ENCODE results near the gene SLC11A2. TPM values are rescaled to one million over a fixed set of nuclear protein-coding genes. Genes with fewer than 3 reads are reported as not detected.
"Not testable (repeated sequence)": the region's sequence is repeated elsewhere in the genome, so short reads cannot be mapped to it uniquely, and the experiment has no call there.

Gene SLC11A2
- polyA plus RNA-seq, 1 donor, result 24.8 TPM

DNA sequence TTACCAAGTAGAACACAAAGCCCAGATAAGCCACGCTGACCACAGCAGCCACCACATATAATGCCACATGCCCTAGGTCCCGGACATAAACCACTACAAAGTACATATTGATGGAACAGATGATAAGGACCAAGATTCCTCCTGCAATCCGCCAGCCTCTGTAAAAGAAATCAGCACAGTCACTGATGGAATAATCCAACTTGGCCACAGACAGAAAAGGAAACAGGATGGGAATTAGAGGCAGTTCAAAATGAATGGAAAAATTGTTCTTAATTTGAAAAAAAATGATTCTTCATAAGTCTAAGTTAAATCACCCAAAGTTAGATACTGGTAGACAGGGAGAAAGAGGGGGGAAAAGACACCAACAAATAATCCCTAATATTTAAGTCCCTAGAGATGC lies 35.4 kb downstream of the SLC11A2 start:
- no peak for DNase-seq (ENCODE audit: low read depth)

- DNase-seq (ENCODE audit: low read depth), result no peak
These were observed 35.9 kb downstream of the SLC11A2 start for GRCh38 chr12:50990147-50990727.

DNA sequence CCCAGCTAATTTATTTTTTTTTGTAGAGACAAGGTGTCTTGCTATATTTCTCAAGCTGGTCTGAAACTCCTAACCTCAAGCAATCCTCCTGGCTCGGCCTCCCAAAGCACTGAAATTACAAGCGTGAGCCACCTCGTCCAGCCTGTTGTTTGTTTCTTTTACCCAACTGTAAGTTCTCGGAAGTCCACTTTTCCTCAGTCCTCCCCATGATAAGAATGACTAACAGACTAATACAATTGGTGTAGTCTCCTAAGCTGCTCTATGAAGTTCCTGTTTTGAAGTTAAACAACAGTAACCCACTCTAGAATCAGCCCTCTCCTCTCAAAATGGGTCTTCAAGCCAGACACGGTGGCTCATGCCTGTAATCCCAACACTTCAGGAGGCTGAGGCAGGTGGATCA lies 37.3 kb downstream of the SLC11A2 start:
- DNase-seq (ENCODE audit: low read depth), result no peak

DNA sequence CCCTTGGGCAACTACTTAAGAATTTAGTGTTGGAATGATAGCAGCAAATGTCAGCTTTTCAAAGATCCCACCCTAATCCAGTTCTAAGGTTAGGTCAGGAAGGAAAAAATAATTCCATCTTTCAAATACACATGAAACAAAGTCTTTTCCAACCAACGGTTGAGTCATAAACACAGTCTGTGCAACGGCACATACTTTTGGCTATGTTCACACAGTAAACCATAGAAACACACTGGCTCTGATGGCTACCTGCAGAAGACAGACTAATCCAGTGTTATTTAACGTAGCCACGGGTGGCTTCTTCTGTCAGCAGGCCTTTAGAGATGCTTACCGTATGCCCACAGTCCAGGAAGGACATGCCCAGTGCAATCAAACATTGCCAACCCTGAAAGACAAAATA lies 38.1 kb downstream of the SLC11A2 start:
- no peak for DNase-seq (ENCODE audit: low read depth)

DNA sequence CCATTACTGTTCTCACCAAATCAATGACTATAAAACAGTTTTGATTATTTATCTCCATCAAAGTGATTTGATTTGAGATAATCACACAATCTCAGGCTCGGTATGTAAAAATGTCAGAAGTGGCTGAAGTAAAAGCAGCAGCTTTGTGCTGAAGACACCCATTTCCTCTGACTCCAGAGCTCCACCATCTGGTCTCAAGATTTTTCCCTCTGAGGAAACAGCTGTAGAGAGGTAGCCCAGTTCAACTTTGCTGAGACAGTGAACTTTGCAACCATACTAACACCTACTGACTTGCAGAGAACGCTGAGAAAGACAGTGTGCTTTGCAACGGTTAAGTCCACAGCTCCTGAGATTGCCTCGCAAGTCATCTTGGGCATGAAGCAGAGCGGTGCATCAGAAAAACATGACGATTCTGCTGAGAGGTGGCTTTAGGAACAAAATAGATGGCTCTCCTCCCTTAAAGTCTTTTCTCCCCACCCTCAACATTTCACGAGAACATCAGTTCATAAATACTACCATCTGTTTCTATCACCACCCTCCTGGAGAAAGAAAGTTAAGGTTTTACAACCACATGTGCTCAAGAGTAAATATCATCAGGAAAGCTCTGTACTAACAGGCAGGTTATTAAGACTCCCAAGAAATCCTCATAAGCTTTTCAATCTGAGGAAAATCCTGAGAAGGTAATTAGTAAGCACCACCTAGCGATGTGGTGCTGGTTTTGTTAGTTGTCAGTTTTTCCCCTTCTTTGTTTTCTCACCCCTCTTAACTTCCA lies 39.0 kb downstream of the SLC11A2 start:
- peak; percentile 65 for DNase-seq (ENCODE audit: low read depth)

GRCh38 chr12:50985322-50985721 lies 40.9 kb downstream of the SLC11A2 start:
- DNase-seq (ENCODE audit: low read depth), result peak; percentile 81

- no peak for DNase-seq (ENCODE audit: low read depth)
These were observed 41.4 kb downstream of the SLC11A2 start for GRCh38 chr12:50984586-50985298.

DNA sequence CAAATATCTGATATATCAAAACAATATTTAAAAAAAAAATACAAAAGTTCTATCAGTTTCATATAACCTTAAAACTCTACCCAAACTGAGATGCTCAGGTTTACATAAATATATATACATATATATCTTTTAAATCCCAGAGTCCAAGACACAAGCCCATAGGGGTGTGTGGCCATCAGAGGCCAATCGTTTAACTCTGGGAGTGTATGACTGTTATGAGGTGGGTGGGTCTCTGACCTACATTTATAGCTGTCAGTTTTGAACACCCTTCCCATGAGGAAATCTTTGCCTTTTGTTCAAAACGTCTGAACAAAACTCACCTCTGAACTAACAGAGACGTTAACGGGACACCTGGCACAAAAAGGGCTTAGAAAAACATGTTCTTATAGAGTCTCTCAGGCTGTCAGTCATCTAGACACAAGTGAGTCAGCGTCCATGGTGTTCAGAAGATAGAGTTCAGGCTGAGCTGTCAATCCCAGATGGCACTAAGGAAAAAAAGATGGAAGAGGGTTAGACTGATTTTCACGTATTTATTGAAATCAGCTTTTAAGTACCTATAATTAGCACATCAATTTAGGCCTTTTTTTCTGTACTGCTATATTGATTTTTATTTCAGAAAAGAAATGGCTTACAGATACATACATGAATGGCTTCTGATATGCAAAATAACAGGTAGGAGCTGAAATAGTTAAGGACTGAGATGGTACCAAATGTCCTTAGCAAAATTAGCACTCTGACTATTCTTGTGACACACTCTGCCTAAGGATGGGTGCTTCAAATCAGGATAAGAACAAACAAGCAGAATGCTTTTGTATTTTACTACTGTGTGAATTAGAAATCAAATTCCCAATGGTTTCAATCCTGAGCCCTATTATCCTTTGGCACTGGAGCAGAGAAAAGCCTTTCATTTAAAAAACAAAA lies 44.6 kb downstream of the SLC11A2 start:
- no peak for DNase-seq (ENCODE audit: low read depth)

DNA sequence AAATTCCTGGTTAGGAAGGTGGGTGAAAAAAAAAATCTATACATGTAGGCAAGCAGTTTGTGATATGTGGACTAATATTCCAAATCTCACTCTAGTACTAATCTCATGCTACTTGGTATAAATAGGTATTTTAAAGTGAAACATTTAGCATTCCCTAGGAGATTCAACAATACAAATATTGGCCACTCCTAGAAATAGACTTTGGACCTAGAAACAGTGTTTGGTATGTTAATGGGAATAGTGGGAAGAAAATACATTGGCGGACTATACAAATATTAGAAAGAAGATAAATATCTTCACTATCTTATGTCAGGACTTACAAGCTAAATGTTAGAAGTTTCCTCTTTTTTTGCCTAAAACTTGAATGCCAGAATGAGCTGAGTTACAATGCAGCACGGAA lies 45.6 kb downstream of the SLC11A2 start:
- no peak for DNase-seq (ENCODE audit: low read depth)

DNA sequence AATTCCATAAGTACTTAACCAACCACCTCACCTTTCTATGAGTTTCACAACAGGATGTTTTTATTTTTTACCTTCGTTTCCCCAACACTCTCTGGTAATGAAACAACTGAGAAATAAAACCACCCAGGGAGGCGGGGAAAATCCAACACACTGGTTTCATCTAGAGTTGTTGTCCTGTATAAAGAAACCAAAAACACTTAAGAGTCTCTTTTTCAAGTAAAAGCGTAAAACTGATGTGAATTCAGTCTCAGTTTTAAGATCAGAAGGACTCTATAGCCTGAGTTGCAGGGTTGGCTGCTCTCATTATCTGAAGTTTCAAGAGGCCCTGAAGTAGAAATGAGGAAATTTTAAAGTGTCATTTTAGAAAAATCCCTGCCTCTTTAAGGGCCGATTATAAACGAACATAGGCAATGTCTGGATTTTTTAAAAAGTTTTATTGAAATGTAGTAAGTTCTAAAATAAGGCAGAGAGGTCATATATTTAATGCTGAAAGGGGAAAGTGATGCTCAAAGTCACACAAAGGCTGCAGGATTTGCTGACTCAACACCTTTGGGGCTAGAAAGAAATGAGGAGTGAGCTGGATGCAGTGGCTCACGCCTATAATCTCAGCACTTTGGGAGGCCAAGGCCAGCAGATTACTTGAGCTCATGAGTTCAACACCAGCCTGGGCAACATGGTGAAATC lies 46.7 kb downstream of the SLC11A2 start:
- DNase-seq (ENCODE audit: low read depth), result no peak

DNA sequence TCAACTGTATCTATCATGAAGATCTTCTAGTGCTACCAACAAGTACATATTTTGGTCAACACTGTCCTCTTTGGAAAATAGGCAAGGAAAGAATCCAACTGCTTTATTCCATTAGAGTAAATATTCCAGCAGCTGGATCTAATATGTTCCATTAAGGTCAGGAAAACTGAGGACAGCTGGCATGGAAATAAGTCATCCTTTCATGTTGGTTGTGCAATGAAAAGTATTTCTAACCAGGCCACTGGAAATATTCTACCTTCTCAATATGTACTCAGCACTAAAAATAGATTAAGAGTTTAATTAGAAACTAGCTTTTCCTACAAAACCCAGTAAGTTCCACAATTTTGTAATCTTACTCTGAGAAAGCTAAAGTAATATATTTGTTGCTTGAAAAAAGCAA lies 54.2 kb downstream of the SLC11A2 start:
- DNase-seq (ENCODE audit: low read depth), result no peak

- no peak for DNase-seq (ENCODE audit: low read depth)
These were observed 61.8 kb downstream of the SLC11A2 start for GRCh38 chr12:50964432-50964831.

DNA sequence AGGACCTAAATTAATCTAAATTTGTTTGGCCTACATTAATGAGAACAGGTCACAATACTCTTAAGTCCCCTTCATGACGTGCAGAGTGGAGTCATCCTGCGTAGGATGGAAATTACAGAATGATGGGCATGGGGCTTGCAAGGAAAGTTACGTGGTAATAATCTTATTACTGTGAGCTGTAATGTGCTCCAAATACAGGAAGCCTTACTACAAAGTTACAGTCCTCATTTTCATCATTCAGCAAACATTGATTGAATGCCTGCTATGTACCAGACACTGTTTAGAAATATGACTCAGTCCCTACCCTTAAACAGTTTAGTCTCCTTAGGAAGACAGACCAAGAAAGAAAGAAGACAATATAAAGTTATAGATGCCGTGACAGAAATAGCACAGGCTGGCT lies 64.5 kb downstream of the SLC11A2 start:
- no peak for DNase-seq (ENCODE audit: low read depth)

DNA sequence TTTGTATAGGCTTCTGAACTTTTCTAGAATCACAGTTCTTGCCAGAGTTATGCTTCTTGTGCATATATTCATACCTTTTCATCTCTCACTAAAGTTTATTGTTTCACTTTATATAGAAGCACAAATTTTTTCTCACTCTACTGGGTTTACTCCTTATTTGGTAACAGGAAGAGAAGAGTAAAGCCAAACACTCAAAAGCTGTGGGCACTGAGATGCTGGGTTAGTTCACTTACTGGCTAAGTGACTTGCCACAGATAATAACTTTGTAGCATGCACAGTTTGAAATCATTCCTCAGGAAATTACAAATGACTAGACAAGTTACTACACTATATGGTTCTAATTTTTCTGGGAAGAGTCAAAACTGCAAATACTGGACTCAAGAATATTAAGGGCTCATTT lies 66.1 kb downstream of the SLC11A2 start:
- no peak for DNase-seq (ENCODE audit: low read depth)

- no peak for DNase-seq (ENCODE audit: low read depth)
These were observed 70.5 kb downstream of the SLC11A2 start for GRCh38 chr12:50955697-50956096.

DNA sequence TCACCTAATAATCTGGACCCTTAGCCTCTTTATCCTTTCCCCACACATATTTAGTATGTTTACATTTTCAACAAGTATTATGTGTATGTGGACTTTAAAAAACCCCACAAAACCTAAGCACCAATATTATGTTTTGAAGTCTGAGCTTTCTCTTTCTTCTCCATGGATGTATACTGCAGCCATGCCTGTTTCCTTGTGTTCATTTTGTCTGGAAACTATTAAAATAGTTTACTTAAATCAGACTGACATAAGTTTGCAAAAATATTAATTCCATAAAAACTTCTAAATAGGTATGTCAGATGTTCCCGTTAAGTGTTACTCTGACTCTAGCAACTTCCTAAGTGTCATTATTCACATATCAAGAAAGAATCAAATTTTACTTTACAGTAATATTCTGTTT lies 70.9 kb downstream of the SLC11A2 start:
- DNase-seq (ENCODE audit: low read depth), result no peak

- not testable (repeated sequence) for DNase-seq (ENCODE audit: low read depth)
These were observed 71.4 kb downstream of the SLC11A2 start for GRCh38 chr12:50954789-50955188.

DNA sequence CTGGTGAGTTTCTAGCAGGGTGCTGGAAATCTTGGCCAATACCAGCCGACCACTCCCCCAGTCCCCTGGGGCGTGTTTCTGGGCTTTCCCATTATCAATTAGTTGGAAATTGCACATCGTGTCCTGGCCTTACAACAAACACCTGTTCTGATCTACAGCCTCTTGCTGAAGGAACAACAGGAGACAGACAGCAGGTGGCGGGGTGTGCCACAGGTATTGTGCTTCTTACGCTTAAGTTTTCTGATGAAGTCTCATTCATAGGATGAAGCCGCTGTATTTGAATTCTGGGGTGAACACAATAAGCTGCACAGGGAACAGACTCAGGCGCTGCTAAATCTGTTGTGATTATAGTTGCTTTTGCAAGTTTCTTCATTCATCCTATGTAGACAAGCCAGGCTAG lies 73.1 kb downstream of the SLC11A2 start:
- DNase-seq (ENCODE audit: low read depth), result no peak

DNA sequence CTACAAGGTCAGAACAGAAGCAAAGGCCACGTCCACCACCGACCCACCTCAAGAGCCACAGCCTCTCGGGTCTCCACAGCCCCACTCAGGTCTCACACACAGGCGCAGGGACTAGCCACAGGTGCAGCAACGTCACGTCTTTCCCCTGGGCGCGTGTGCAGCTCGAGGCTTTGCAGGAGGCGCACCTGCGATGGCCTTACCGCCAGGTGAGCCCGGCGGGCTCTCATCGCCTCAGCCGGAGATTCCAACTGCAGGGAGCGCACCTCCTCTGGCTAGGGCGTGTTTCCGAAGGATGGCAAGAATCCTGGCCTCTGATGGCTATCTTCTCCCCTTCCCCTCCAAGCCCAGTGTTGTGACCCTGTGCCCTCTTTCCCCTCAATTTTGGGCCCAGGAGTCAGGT lies 73.7 kb downstream of the SLC11A2 start, which contains the start of gene HIGD1C:
HIGD1C (plus strand) TSS at position 35 of the 400 bp plus-strand sequence. CDS start 1,455 bp downstream, outside the sequence.
- no peak for DNase-seq (ENCODE audit: low read depth)

DNA sequence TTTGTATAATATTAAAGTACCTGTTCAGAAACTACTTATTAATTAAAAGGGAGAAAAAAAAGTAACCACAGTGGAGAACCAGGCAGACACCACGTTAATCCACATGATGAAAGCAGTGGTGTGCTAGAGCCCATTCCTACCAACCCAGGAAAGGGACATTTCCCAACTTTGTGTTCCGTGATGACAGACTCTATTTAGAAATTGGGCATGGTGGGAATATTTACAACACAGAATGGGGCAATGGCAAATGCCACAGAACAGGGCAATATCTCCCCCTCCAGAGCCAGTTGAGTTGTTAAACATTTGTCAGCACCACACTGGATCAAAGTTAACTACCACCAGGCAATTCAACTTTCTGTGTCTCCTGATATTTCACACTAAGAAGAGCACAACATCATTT lies 75.1 kb downstream of the SLC11A2 start:
- DNase-seq (ENCODE audit: low read depth), result no peak

- no peak for DNase-seq (ENCODE audit: low read depth)
These were observed 76.3 kb downstream of the SLC11A2 start for GRCh38 chr12:50949801-50950302.
